Glutamatergic neuron (in vitro differentiated cells): ENCODE results near the gene CTCF. TPM values are rescaled to one million over a fixed set of nuclear protein-coding genes. Genes with fewer than 3 reads are reported as not detected.

Source experiments
- DNase-seq: peaks from one replicate; pipeline ENCODE4 v3.0.0; 2022
- H3K27ac Mint-ChIP-seq: one replicate; pipeline ENCODE4 v1.8.0; 2020; ENCODE audit warnings: mild to moderate bottlenecking, mixed read lengths, inconsistent platforms; ENCODE audit not compliant: unreplicated experiment
- H3K27me3 Mint-ChIP-seq: one replicate; pipeline ENCODE4 v1.8.0; 2020; ENCODE audit warnings: mild to moderate bottlenecking, moderate library complexity, mixed read lengths, inconsistent platforms; ENCODE audit not compliant: unreplicated experiment
- H3K36me3 Mint-ChIP-seq: one replicate; pipeline ENCODE4 v1.8.0; 2020; ENCODE audit warnings: mild to moderate bottlenecking, mixed read lengths, inconsistent platforms; ENCODE audit not compliant: unreplicated experiment
- H3K4me1 Mint-ChIP-seq: one replicate; pipeline ENCODE4 v1.8.0; 2020; ENCODE audit warnings: mild to moderate bottlenecking, low read depth, mixed read lengths, inconsistent platforms; ENCODE audit not compliant: unreplicated experiment
- H3K4me3 Mint-ChIP-seq: one replicate; pipeline ENCODE4 v1.8.0; 2020; ENCODE audit warnings: mild to moderate bottlenecking, mixed read lengths, inconsistent platforms; ENCODE audit not compliant: unreplicated experiment
- H3K9me3 Mint-ChIP-seq: one replicate; pipeline ENCODE4 v1.8.0; 2020; ENCODE audit warnings: mild to moderate bottlenecking, moderate library complexity, mixed read lengths, inconsistent platforms; ENCODE audit not compliant: unreplicated experiment
- CTCF ChIP-seq: fragments of 200-600 bp; sonication (generic); IDR thresholded peaks from one replicate; pipeline ENCODE4 v1.5.0; 2021; ENCODE audit not compliant: partially characterized antibody, unreplicated experiment
- total RNA-seq: library from RNA; stranded (reverse); fragmentation: NEBNext Ultra II Directional; extraction: Animal tissue kit (Norgen Biotek cat#: 25700); gene quantifications from one replicate; pipeline ENCODE4 v1.2.1, GENCODE V29; 2021; ENCODE audit not compliant: unreplicated experiment

The CTCF gene
- total RNA-seq, 1 donor from 2014 or later = 42.8 TPM

GRCh38 chr16:67672739-67673662, 110.7 kb downstream of the CTCF start:
- H3K4me1 Mint-ChIP-seq = peaks cover 17% of the 10 kb centered on the region
- no peaks in the 10 kb centered on the region for H3K36me3 Mint-ChIP-seq
- TF ChIP-seq CTCF = peak; percentile 67
- H3K27ac Mint-ChIP-seq = no peak overlapping the region
- peaks cover 11% of the 10 kb centered on the region for H3K9me3 Mint-ChIP-seq
- DNase-seq = peak; percentile 79
- no peak overlapping the region for H3K4me3 Mint-ChIP-seq
- peaks cover 9% of the 10 kb centered on the region for H3K27me3 Mint-ChIP-seq

- Mint-ChIP-seq H3K27me3 (peaks cover 8% of the 10 kb centered on the region), H3K27ac (peak overlapping the region; percentile 28), H3K9me3 (peaks cover 7% of the 10 kb centered on the region), H3K4me1 (peaks cover 14% of the 10 kb centered on the region), H3K36me3 (no peaks in the 10 kb centered on the region), H3K4me3 (no peak overlapping the region)
- no peak for DNase-seq
- no peak for TF ChIP-seq CTCF
These were observed 111.6 kb downstream of the CTCF start for GRCh38 chr16:67673712-67674580.

- DNase-seq = no peak
- TF ChIP-seq CTCF = no peak
- Mint-ChIP-seq H3K4me3 (no peak overlapping the region), H3K27me3 (peaks cover 5% of the 10 kb centered on the region), H3K36me3 (no peaks in the 10 kb centered on the region), H3K27ac (no peak overlapping the region), H3K4me1 (peaks cover 6% of the 10 kb centered on the region), H3K9me3 (peaks cover 7% of the 10 kb centered on the region)
These were observed 112.7 kb downstream of the CTCF start for GRCh38 chr16:67674851-67675578.

- H3K4me1 Mint-ChIP-seq = peaks cover 6% of the 10 kb centered on the region
- H3K4me3 Mint-ChIP-seq = no peak overlapping the region
- no peak for TF ChIP-seq CTCF
- no peak for DNase-seq
- H3K36me3 Mint-ChIP-seq = no peaks in the 10 kb centered on the region
- H3K27me3 Mint-ChIP-seq = peaks cover 5% of the 10 kb centered on the region
- H3K9me3 Mint-ChIP-seq = peaks cover 7% of the 10 kb centered on the region
- no peak overlapping the region for H3K27ac Mint-ChIP-seq
These were observed 113.2 kb downstream of the CTCF start for GRCh38 chr16:67675579-67675935.
